Stimulated activated CD4-positive, alpha-beta T cell treated with anti-CD3 and anti-CD28 coated beads, Interleukin-2, amount 100 ng/mL, for 24 hours (primary cell): ENCODE results near the gene GPR158.
"Not testable (repeated sequence)": the region's sequence is repeated elsewhere in the genome, so short reads cannot be mapped to it uniquely, and the experiment has no call there.

Experiments
- DNase-seq, 2 donors: peaks; one replicate each; pipeline ENCODE4 v3.0.0-alpha.2; 2020

The GPR158 gene

GRCh38 chr10:25317596-25318211 is 142.9 kb downstream of the GPR158 start:
- DNase-seq: not testable (repeated sequence)

GRCh38 chr10:25327273-25327672 is 152.5 kb downstream of the GPR158 start:
- no peak for DNase-seq

- DNase-seq: no peak
Observed at GRCh38 chr10:25328361-25328760, 153.6 kb downstream of the GPR158 start.

- not testable (repeated sequence) for DNase-seq
Observed at GRCh38 chr10:25329587-25329986, 154.8 kb downstream of the GPR158 start.

- DNase-seq: no peak
Observed at GRCh38 chr10:25334445-25334844, 159.6 kb downstream of the GPR158 start.

GRCh38 chr10:25336330-25336729 is 161.5 kb downstream of the GPR158 start:
- no peak for DNase-seq

GRCh38 chr10:25338271-25338670 is 163.5 kb downstream of the GPR158 start:
- no peak for DNase-seq

GRCh38 chr10:25339966-25340365 is 165.2 kb downstream of the GPR158 start:
- no peak for DNase-seq

- no peak for DNase-seq
Observed at GRCh38 chr10:25349520-25349919, 174.7 kb downstream of the GPR158 start.

GRCh38 chr10:25356609-25357008 is 181.8 kb downstream of the GPR158 start:
- no peak for DNase-seq

GRCh38 chr10:25357269-25357668 is 182.5 kb downstream of the GPR158 start:
- DNase-seq: no peak

GRCh38 chr10:25382029-25382810 is 207.4 kb downstream of the GPR158 start:
- no peak for DNase-seq

GRCh38 chr10:25382901-25383300 is 208.1 kb downstream of the GPR158 start:
- not testable (repeated sequence) for DNase-seq

- no peak for DNase-seq
Observed at GRCh38 chr10:25383686-25384085, 208.9 kb downstream of the GPR158 start.

- DNase-seq: no peak
Observed at GRCh38 chr10:25384618-25385017, 209.8 kb downstream of the GPR158 start.

GRCh38 chr10:25388188-25388861 is 213.5 kb downstream of the GPR158 start:
- no peak for DNase-seq

GRCh38 chr10:25388862-25389206 is 214.0 kb downstream of the GPR158 start:
- DNase-seq: no peak

- no peak for DNase-seq
Observed at GRCh38 chr10:25390733-25391132, 215.9 kb downstream of the GPR158 start.

- DNase-seq: no peak
Observed at GRCh38 chr10:25392132-25392531, 217.3 kb downstream of the GPR158 start.

- no peak for DNase-seq
Observed at GRCh38 chr10:25393621-25394020, 218.8 kb downstream of the GPR158 start.

- DNase-seq: no peak
Observed at GRCh38 chr10:25398680-25399079, 223.9 kb downstream of the GPR158 start.

- DNase-seq: no peak
Observed at GRCh38 chr10:25405871-25406270, 231.1 kb downstream of the GPR158 start.

- no peak for DNase-seq
Observed at GRCh38 chr10:25417611-25418010, 242.8 kb downstream of the GPR158 start.

GRCh38 chr10:25425776-25426175 is 251.0 kb downstream of the GPR158 start:
- DNase-seq: no peak
